Endothelial cell (in vitro differentiated cells): ENCODE data around the gene PARP1. TPM values are rescaled to one million over a fixed set of nuclear protein-coding genes. Genes with fewer than 3 reads are reported as not detected.
A peak's percentile ranks its signal among the peaks of the same experiment; 100 is the strongest.

ENCODE experiments used
- DNase-seq: peaks from one replicate; pipeline ENCODE4 v3.0.0; 2021; ENCODE audit warnings: low spot score
- H3K27ac Mint-ChIP-seq: one replicate; pipeline ENCODE4 v1.8.0; 2021; ENCODE audit warnings: mixed read lengths, inconsistent platforms; ENCODE audit not compliant: unreplicated experiment
- H3K27me3 Mint-ChIP-seq: one replicate; pipeline ENCODE4 v1.8.0; 2021; ENCODE audit warnings: mild to moderate bottlenecking, moderate library complexity, mixed read lengths, inconsistent platforms; ENCODE audit not compliant: unreplicated experiment
- H3K36me3 Mint-ChIP-seq: one replicate; pipeline ENCODE4 v1.8.0; 2021; ENCODE audit warnings: mild to moderate bottlenecking, low read depth, mixed read lengths, inconsistent platforms; ENCODE audit not compliant: unreplicated experiment
- H3K4me1 Mint-ChIP-seq: one replicate; pipeline ENCODE4 v1.8.0; 2021; ENCODE audit warnings: mild to moderate bottlenecking, mixed read lengths, inconsistent platforms; ENCODE audit not compliant: unreplicated experiment
- H3K4me3 Mint-ChIP-seq: one replicate; pipeline ENCODE4 v1.8.0; 2021; ENCODE audit warnings: mild to moderate bottlenecking, mixed read lengths, inconsistent platforms; ENCODE audit not compliant: unreplicated experiment
- H3K9me3 Mint-ChIP-seq: one replicate; pipeline ENCODE4 v1.8.0; 2021; ENCODE audit warnings: mixed read lengths, inconsistent platforms; ENCODE audit not compliant: unreplicated experiment
- CTCF ChIP-seq: fragments of 200-600 bp; sonication (generic); IDR thresholded peaks from one replicate; pipeline ENCODE4 v1.5.0; 2021; ENCODE audit warnings: antibody characterized with exemption; ENCODE audit not compliant: unreplicated experiment
- total RNA-seq: library from RNA; stranded (reverse); fragmentation: NEBNext Ultra II Directional; extraction: Animal tissue kit (Norgen Biotek cat#: 25700); gene quantifications from one replicate; pipeline ENCODE4 v1.2.1, GENCODE V29; 2021; ENCODE audit not compliant: unreplicated experiment

Gene PARP1
- total RNA-seq, 1 donor from 2014 or later, result 131 TPM

- DNase-seq, result no peak
- no peak for TF ChIP-seq CTCF
- no peaks in the 10 kb centered on the region for H3K27me3 Mint-ChIP-seq
- H3K4me1 Mint-ChIP-seq, result peaks cover 4% of the 10 kb centered on the region
- H3K9me3 Mint-ChIP-seq, result no peaks in the 10 kb centered on the region
- H3K27ac Mint-ChIP-seq, result no peak overlapping the region
- no peaks in the 10 kb centered on the region for H3K36me3 Mint-ChIP-seq
- H3K4me3 Mint-ChIP-seq, result no peak overlapping the region
Measured at GRCh38 chr1:226332947-226333346, 74.9 kb downstream of the PARP1 start.

- Mint-ChIP-seq H3K9me3 (no peaks in the 10 kb centered on the region), H3K4me1 (peaks cover 9% of the 10 kb centered on the region), H3K36me3 (peaks cover 4% of the 10 kb centered on the region), H3K27me3 (no peaks in the 10 kb centered on the region), H3K27ac (no peak overlapping the region), H3K4me3 (no peak overlapping the region)
- DNase-seq, result no peak
- TF ChIP-seq CTCF, result no peak
Measured at GRCh38 chr1:226329237-226329636, 78.7 kb downstream of the PARP1 start.

- DNase-seq, result no peak
- Mint-ChIP-seq H3K27ac (peak overlapping the region; percentile 61), H3K4me1 (peaks cover 9% of the 10 kb centered on the region), H3K4me3 (no peak overlapping the region), H3K9me3 (no peaks in the 10 kb centered on the region), H3K36me3 (peaks cover 5% of the 10 kb centered on the region), H3K27me3 (no peaks in the 10 kb centered on the region)
- TF ChIP-seq CTCF, result no peak
Measured at GRCh38 chr1:226327761-226328162, 80.1 kb downstream of the PARP1 start.

- no peaks in the 10 kb centered on the region for H3K9me3 Mint-ChIP-seq
- no peak for TF ChIP-seq CTCF
- no peaks in the 10 kb centered on the region for H3K27me3 Mint-ChIP-seq
- H3K4me3 Mint-ChIP-seq, result no peak overlapping the region
- DNase-seq, result no peak
- peaks cover 5% of the 10 kb centered on the region for H3K36me3 Mint-ChIP-seq
- H3K27ac Mint-ChIP-seq, result no peak overlapping the region
- peaks cover 9% of the 10 kb centered on the region for H3K4me1 Mint-ChIP-seq
Measured at GRCh38 chr1:226325178-226325577, 82.7 kb downstream of the PARP1 start.

GRCh38 chr1:226324479-226324878 is 83.4 kb downstream of the PARP1 start:
- no peak for DNase-seq
- H3K27me3 Mint-ChIP-seq, result no peaks in the 10 kb centered on the region
- no peak overlapping the region for H3K4me3 Mint-ChIP-seq
- peaks cover 9% of the 10 kb centered on the region for H3K4me1 Mint-ChIP-seq
- peaks cover 5% of the 10 kb centered on the region for H3K36me3 Mint-ChIP-seq
- no peaks in the 10 kb centered on the region for H3K9me3 Mint-ChIP-seq
- H3K27ac Mint-ChIP-seq, result no peak overlapping the region
- no peak for TF ChIP-seq CTCF
